Measurements from ENCODE around the gene EYA2.

EYA2 gene

DNA sequence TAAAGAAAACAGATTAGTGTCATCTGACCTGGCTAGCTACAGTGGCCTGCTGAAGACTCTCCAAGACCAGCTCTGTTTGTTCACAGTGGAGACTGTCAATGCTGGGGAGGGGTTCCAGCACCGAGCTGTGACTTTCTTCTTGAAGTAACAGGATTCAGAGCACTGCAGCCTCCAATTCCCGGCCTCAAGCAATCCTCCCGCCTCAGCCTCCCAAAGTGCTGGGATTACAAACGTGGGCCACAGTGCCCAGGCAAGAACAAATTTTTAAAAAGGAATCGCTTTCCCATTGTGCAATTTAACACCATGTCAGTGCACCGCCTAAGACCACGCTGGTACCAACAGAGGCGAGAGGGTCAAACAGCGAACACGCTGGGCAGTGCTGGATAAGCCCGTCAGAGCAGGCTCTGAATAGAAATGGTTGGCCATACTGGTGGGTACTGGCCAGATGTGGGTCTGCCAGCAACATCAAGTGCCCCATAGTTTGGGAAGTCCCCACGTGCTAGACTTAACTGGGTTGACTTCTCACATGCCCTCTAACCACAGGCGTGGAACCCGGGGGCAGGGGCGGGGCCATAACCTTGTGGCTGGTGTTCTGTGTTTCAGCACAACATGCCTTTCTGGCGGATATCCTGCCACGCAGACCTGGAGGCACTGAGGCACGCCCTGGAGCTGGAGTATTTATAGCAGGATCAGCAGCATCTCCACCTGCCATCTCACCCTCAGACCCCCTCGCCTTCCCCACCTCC, 293.0 kb downstream of the EYA2 start:
- Histone ChIP-seq H3K9me3 (ENCODE audit: control insufficient read depth, low read length) (no peaks in the 10 kb centered on the region), H3K36me3 (ENCODE audit: control insufficient read depth, insufficient read depth, low read length) (no peaks in the 10 kb centered on the region), H3K27me3 (replicated peaks; ENCODE audit: control insufficient read depth, insufficient read depth, low read length, poor library complexity, severe bottlenecking) (no peaks in the 10 kb centered on the region), H3K4me1 (ENCODE audit: control insufficient read depth, insufficient read depth, low read length, poor library complexity, severe bottlenecking) (no peaks in the 10 kb centered on the region), H3K27ac (ENCODE audit: insufficient read depth, low read length, poor library complexity, severe bottlenecking) (no peak overlapping the region), H3K4me3 (ENCODE audit: insufficient read depth, low read depth, low read length, poor library complexity, severe bottlenecking) (no peak overlapping the region)
- DNase-seq = no peak

DNA sequence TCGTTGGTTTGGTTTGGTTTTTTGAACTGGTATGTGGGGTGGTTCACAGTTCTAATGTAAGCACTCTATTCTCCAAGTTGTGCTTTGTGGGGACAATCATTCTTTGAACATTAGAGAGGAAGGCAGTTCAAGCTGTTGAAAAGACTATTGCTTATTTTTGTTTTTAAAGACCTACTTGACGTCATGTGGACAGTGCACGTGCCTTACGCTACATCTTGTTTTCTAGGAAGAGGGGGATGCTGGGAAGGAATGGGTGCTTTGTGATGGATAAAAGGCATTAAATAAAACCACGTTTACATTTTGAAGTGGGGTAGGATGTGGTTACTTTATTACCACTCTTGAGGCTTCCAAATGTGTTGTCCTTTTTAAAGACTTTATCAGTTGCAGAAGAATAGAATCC, 293.9 kb downstream of the EYA2 start:
- H3K27ac ChIP-seq (ENCODE audit: insufficient read depth, low read length, poor library complexity, severe bottlenecking) = no peak overlapping the region
- no peaks in the 10 kb centered on the region for H3K27me3 ChIP-seq (replicated peaks; ENCODE audit: control insufficient read depth, insufficient read depth, low read length, poor library complexity, severe bottlenecking)
- DNase-seq = no peak
- no peaks in the 10 kb centered on the region for H3K36me3 ChIP-seq (ENCODE audit: control insufficient read depth, insufficient read depth, low read length)
- H3K4me3 ChIP-seq (ENCODE audit: insufficient read depth, low read depth, low read length, poor library complexity, severe bottlenecking) = no peak overlapping the region
- no peaks in the 10 kb centered on the region for H3K9me3 ChIP-seq (ENCODE audit: control insufficient read depth, low read length)
- H3K4me1 ChIP-seq (ENCODE audit: control insufficient read depth, insufficient read depth, low read length, poor library complexity, severe bottlenecking) = no peaks in the 10 kb centered on the region

DNA sequence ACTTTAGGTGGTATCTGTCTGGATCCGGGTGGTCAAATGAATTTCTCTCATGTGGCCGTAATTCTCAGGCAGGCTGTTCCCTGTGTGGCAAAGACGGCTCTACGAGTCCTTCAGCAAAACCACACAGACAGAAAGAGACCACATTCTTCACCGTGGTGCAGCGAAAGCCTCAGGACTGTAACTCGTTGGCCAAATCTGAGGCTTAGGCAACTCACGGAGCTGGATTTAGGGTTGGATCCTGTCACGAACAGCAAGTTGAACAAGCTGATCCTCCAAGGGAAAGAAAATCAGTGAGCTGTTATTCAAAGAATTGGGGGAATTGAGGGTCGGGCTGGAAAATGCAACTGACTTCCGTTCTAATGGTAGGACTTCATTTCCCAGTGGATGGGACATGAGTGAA, 294.4 kb downstream of the EYA2 start:
- Histone ChIP-seq H3K9me3 (ENCODE audit: control insufficient read depth, low read length) (no peaks in the 10 kb centered on the region), H3K27me3 (replicated peaks; ENCODE audit: control insufficient read depth, insufficient read depth, low read length, poor library complexity, severe bottlenecking) (no peaks in the 10 kb centered on the region), H3K4me3 (ENCODE audit: insufficient read depth, low read depth, low read length, poor library complexity, severe bottlenecking) (no peak overlapping the region), H3K4me1 (ENCODE audit: control insufficient read depth, insufficient read depth, low read length, poor library complexity, severe bottlenecking) (no peaks in the 10 kb centered on the region), H3K27ac (ENCODE audit: insufficient read depth, low read length, poor library complexity, severe bottlenecking) (no peak overlapping the region), H3K36me3 (ENCODE audit: control insufficient read depth, insufficient read depth, low read length) (no peaks in the 10 kb centered on the region)
- no peak for DNase-seq

DNA sequence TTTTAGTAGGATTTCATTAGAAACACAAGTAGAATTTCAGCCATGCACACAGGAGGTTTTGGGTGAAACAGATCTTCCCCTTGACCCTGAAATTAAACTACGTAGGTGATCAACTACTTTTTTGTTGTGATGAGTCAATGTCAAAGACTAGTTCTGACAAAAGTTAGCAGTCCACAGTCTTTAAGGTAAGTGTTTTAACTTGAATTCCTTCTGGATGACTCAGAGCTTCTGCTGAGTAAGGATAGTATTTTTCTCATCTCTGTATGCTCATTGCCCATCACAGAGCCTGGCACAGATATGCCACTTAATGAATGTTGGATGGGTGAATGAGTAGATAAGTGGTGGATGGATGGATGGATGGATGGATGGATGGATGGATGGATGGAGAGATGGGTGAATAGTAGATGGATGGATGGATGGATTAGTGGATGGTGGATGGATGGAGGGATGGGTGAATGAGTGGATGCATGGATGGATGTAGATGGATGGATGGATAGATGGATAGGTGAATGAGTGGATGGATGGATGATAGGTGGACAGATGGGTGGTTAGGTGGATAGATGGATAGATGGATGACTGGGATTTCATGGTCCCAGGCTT, 296.5 kb downstream of the EYA2 start:
- H3K4me3 ChIP-seq (ENCODE audit: insufficient read depth, low read depth, low read length, poor library complexity, severe bottlenecking) = no peak overlapping the region
- no peaks in the 10 kb centered on the region for H3K27me3 ChIP-seq (replicated peaks; ENCODE audit: control insufficient read depth, insufficient read depth, low read length, poor library complexity, severe bottlenecking)
- no peak for DNase-seq
- no peak overlapping the region for H3K27ac ChIP-seq (ENCODE audit: insufficient read depth, low read length, poor library complexity, severe bottlenecking)
- H3K4me1 ChIP-seq (ENCODE audit: control insufficient read depth, insufficient read depth, low read length, poor library complexity, severe bottlenecking) = no peaks in the 10 kb centered on the region
- H3K36me3 ChIP-seq (ENCODE audit: control insufficient read depth, insufficient read depth, low read length) = no peaks in the 10 kb centered on the region
- no peaks in the 10 kb centered on the region for H3K9me3 ChIP-seq (ENCODE audit: control insufficient read depth, low read length)

DNA sequence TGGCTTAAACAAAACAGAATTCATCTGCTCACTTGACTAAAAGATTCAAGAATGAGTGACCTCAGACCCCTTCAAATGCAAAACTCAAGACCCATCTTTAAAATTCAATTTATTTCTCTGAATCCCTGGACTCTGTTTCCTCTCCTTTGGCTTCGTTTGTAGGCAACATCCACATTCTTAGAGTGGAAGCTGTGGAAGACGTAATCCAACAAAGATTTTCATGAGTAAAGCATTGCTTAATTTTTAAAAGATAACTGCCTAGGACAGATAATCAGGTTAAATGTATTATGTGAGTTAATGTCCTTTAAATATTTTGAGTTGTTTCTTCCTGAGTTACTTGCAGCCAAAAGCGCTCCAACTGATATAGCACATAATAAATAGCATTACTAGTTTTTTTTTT, 297.3 kb downstream of the EYA2 start:
- H3K27me3 ChIP-seq (replicated peaks; ENCODE audit: control insufficient read depth, insufficient read depth, low read length, poor library complexity, severe bottlenecking) = no peaks in the 10 kb centered on the region
- DNase-seq = no peak
- no peaks in the 10 kb centered on the region for H3K4me1 ChIP-seq (ENCODE audit: control insufficient read depth, insufficient read depth, low read length, poor library complexity, severe bottlenecking)
- H3K27ac ChIP-seq (ENCODE audit: insufficient read depth, low read length, poor library complexity, severe bottlenecking) = no peak overlapping the region
- H3K4me3 ChIP-seq (ENCODE audit: insufficient read depth, low read depth, low read length, poor library complexity, severe bottlenecking) = no peak overlapping the region
- no peaks in the 10 kb centered on the region for H3K9me3 ChIP-seq (ENCODE audit: control insufficient read depth, low read length)
- no peaks in the 10 kb centered on the region for H3K36me3 ChIP-seq (ENCODE audit: control insufficient read depth, insufficient read depth, low read length)

DNA sequence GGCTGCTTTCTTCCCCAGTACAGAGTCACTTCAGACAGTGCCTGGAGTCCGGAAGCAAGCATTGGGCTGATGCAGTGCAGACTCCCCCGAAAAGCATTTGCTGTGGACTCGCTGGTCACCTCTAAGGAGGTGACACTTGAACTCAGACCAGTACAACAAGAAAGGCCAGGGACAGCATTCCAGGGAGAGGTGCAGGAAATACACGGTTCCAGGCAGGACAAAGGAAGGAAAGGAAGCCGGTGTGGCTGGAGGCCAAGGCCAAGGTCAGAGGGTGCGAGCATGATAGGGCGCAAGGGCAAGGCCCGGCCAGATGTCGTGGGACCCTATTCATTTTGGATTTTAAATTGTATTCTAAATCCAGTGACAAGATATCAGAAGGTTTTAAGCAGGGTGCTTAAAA, 300.9 kb downstream of the EYA2 start:
- H3K9me3 ChIP-seq (ENCODE audit: control insufficient read depth, low read length) = no peaks in the 10 kb centered on the region
- no peaks in the 10 kb centered on the region for H3K27me3 ChIP-seq (replicated peaks; ENCODE audit: control insufficient read depth, insufficient read depth, low read length, poor library complexity, severe bottlenecking)
- H3K4me1 ChIP-seq (ENCODE audit: control insufficient read depth, insufficient read depth, low read length, poor library complexity, severe bottlenecking) = no peaks in the 10 kb centered on the region
- no peak overlapping the region for H3K4me3 ChIP-seq (ENCODE audit: insufficient read depth, low read depth, low read length, poor library complexity, severe bottlenecking)
- H3K36me3 ChIP-seq (ENCODE audit: control insufficient read depth, insufficient read depth, low read length) = no peaks in the 10 kb centered on the region
- DNase-seq = no peak
- H3K27ac ChIP-seq (ENCODE audit: insufficient read depth, low read length, poor library complexity, severe bottlenecking) = no peak overlapping the region

DNA sequence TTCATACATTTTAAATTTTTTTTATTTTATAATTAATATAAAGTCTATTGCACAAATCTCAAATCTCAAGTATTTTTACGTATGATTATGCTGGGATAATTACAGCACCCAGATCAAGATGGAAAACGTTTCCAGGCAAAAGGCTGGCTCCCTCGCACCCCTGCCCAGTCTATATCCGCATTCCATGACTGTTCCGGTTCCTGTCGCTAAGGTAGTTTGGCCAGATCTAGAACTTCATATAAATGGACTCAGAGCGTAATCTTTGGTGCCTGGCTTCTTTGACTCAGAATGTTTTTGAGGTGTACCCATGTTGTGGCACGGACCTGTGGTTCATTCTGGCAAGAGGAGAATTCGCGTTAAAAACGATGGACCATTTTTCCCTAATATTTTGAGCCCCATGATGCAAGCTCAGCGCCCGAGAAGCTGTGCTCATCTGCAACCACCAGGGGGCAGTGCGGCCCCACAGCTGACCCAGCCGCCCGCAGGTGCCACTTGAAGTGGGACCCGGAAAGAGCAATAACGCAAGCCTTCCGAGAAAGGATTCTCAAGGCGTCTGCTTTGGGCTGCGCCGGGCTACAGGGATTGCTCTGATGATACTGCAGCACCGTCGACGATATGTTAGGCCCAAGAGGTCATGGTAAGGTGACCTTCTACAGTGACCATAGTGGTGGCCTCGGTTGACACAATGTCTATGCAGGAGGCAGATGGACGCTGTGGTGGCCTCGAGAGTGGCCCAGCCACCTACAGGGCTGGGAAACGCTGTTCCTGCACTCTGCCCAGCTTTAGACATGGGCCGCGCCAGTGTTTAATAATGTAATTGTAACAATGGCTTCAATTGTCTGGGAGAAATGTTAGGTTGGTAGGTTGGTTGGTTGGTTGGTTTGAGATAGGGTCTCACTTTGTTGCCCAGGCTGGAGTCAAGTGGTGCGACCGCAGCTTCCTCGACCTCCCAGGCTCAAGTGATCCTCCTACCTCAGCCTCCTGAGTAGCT, 301.7 kb downstream of the EYA2 start:
- Histone ChIP-seq H3K4me1 (ENCODE audit: control insufficient read depth, insufficient read depth, low read length, poor library complexity, severe bottlenecking) (no peaks in the 10 kb centered on the region), H3K27me3 (replicated peaks; ENCODE audit: control insufficient read depth, insufficient read depth, low read length, poor library complexity, severe bottlenecking) (no peaks in the 10 kb centered on the region), H3K27ac (ENCODE audit: insufficient read depth, low read length, poor library complexity, severe bottlenecking) (no peak overlapping the region), H3K9me3 (ENCODE audit: control insufficient read depth, low read length) (no peaks in the 10 kb centered on the region), H3K36me3 (ENCODE audit: control insufficient read depth, insufficient read depth, low read length) (no peaks in the 10 kb centered on the region), H3K4me3 (ENCODE audit: insufficient read depth, low read depth, low read length, poor library complexity, severe bottlenecking) (no peak overlapping the region)
- peak; percentile 32 to 54 (median 33) for DNase-seq

DNA sequence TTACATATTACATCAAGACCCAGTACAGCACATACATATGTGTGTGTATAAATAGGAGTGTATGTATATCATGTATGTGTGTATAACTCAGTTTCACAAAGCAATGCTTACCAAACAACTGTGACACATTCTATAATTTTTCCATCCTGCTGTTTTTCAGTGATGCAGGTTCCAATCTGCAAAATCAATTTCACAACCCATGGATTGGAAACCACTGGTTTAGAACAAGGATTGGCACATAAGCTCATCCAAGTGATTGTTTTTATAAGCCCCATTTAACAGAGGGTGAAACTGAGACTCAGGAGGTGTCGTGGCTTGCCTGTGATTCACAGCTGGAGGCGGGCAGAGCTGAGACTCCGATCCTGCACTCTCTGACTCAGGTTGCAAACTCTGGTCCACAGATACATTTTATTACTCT, 303.6 kb downstream of the EYA2 start:
- H3K4me3 ChIP-seq (ENCODE audit: insufficient read depth, low read depth, low read length, poor library complexity, severe bottlenecking) = no peak overlapping the region
- no peak for DNase-seq
- no peaks in the 10 kb centered on the region for H3K9me3 ChIP-seq (ENCODE audit: control insufficient read depth, low read length)
- H3K4me1 ChIP-seq (ENCODE audit: control insufficient read depth, insufficient read depth, low read length, poor library complexity, severe bottlenecking) = no peaks in the 10 kb centered on the region
- no peak overlapping the region for H3K27ac ChIP-seq (ENCODE audit: insufficient read depth, low read length, poor library complexity, severe bottlenecking)
- H3K27me3 ChIP-seq (replicated peaks; ENCODE audit: control insufficient read depth, insufficient read depth, low read length, poor library complexity, severe bottlenecking) = no peaks in the 10 kb centered on the region
- H3K36me3 ChIP-seq (ENCODE audit: control insufficient read depth, insufficient read depth, low read length) = no peaks in the 10 kb centered on the region

DNA sequence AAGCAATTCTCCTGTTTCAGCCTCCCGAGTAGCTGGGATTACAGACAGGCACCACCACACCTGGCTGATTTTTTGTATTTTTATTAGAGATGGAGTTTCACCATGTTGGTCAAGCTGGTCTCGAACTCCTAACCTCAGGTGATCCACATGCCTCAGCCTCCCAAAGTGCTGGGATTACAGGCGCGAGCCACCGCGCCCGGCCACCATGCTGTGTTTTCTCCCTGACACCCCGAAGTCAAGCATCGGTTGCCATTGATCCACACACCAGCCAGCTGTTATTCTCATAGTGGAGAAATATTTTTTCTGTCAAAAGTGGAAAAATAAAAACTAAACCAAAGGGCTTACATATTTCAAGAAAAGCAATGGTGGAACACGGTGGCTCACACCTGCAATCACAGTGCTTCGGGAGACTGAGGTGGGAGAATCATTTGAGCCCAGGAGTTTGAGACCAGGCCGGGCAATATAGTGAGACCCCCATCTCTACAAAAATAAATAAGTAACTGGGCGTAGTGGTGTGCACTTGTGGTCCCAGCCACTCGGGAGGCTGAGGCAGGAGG, 304.4 kb downstream of the EYA2 start:
- no peak for DNase-seq
- Histone ChIP-seq H3K4me3 (ENCODE audit: insufficient read depth, low read depth, low read length, poor library complexity, severe bottlenecking) (no peak overlapping the region), H3K36me3 (ENCODE audit: control insufficient read depth, insufficient read depth, low read length) (no peaks in the 10 kb centered on the region), H3K27ac (ENCODE audit: insufficient read depth, low read length, poor library complexity, severe bottlenecking) (no peak overlapping the region), H3K9me3 (ENCODE audit: control insufficient read depth, low read length) (no peaks in the 10 kb centered on the region), H3K4me1 (ENCODE audit: control insufficient read depth, insufficient read depth, low read length, poor library complexity, severe bottlenecking) (no peaks in the 10 kb centered on the region), H3K27me3 (replicated peaks; ENCODE audit: control insufficient read depth, insufficient read depth, low read length, poor library complexity, severe bottlenecking) (no peaks in the 10 kb centered on the region)

Measured in effector memory CD4-positive, alpha-beta T cell (primary cell).